Dedifferentiated amniotic fluid mesenchymal stem cell (primary cell): Measurements from ENCODE around the gene MGAT4D.
A peak's percentile ranks its signal among the peaks of the same experiment; 100 is the strongest.
"Not testable (repeated sequence)": the region's sequence is repeated elsewhere in the genome, so short reads cannot be mapped to it uniquely, and the experiment has no call there.

Experiments used
- DNase-seq: peaks from one replicate; pipeline ENCODE4 v3.0.0-alpha.2; 2016; ENCODE audit errors: extremely low spot score

Gene MGAT4D

DNA sequence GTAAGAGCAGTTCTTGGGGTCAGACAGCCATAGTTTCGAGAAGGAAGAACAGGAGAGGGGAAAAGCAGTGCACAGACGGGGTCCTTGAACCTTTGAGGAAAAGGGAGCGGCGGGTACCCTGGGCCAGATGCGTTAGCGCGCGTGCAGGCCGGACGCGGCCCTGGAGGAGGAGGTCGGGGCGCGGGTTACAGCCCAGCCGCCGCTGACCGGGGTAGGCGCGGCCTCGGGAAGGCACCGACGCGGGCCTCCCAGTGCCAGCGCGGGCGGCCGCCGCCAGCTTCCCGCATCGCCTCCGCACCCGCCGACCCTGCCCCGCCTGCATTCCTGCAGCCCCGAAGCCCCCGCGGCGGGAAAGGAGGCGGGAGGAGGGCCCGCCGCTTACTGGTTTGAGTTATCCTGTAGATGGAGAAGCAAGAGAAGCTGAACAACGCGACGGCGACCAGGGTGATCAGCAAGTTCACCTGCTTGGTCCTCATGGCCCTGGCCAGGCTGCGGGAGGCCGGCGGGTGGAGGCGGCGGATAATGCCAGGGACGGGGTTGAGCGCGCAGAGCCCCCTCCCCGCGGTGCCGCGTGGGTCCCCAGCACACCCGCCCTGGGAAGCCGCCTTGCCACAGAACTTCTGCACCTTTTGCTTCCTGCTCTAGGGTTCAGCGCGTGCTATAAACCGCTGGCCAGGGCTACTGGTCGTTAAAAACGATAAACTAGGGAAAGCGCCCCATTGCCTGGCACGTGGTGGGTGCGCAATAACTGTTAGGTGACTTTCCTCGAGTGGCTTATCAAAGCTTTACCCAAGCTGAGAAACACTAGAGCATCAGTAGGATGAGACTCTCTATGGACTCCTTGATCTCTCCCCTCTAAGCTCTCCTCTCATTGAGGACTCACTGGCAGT, at the start of gene MGAT4D:
Gene MGAT4D, minus strand, starts transcription at position 547 of the 890 bp plus-strand sequence. Its CDS starts 71 bp downstream, at position 476.
- DNase-seq = no peak

DNA sequence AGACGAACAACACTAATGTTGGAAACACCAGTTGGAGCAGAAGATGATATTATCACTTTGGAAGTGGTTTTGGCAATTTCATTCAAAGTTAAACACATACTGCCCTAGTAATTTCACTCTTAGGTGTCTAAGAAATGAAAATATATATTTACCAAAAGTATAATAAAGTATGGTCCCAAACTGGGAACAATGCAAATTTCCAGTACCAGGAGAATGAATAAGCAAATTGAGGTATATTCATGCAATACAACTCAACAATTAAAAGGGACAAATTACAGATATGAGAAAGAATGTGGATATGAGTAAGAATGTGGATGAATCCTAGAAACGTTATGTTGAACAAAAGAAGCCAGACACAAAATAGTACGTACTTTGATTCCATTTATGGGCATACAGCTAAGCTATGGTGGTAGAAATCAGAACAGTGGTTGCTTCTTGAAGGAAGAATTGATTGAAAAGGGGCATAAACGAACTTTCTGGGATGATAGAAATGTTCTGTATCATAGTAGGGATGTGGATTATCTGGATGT, 35.9 kb upstream of the MGAT4D start:
- no peak for DNase-seq

DNA sequence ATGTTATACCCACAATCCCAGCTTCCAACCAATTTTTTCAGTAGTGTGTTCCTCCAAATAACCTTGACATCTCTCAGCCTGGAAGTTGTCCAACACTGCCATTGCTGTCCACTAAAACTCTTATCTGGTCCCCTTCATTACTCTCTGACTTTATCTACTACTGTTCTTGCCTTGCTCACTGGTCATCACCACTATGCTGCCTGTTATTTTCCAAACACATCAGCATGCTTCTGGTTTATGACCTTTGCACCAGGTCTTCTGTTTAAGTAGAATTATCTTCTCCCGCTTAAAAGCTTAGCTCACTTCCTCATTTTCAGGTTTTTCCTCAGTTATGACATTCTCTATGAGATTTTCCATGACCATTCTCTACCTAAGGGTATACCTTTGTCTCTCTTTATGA, 31.3 kb upstream of the MGAT4D start:
- no peak for DNase-seq

GRCh38 chr4:140523857-140524742, 26.0 kb upstream of the MGAT4D start, which contains the start of gene ELMOD2:
ELMOD2 (plus strand) TSS chr4:140524168; CDS start chr4:140525429, 1,261 bp downstream.
- DNase-seq = peak; percentile 98

GRCh38 chr4:140523370-140523856, 25.3 kb upstream of the MGAT4D start:
- DNase-seq = no peak

DNA sequence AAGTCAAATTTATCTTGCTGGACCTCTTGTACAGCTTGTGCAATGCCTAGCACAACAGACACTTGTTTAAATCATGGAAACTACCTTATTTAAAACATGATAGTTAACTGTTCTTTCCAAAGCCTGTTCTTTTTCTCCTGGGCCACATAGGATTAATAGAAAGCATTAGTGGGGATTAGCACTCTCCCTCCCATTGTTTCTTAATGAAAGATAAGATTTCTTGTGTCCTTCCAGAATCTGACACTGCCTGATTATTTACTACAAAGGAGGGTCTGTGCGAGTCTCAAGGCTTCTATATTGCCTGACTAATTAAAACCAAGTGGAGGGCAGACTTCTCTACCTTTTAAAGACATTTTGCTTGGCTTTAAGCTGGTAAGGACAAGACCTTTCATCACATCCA, 17.3 kb upstream of the MGAT4D start:
- no peak for DNase-seq

- not testable (repeated sequence) for DNase-seq
Measured at GRCh38 chr4:140513765-140514164, 15.7 kb upstream of the MGAT4D start.

DNA sequence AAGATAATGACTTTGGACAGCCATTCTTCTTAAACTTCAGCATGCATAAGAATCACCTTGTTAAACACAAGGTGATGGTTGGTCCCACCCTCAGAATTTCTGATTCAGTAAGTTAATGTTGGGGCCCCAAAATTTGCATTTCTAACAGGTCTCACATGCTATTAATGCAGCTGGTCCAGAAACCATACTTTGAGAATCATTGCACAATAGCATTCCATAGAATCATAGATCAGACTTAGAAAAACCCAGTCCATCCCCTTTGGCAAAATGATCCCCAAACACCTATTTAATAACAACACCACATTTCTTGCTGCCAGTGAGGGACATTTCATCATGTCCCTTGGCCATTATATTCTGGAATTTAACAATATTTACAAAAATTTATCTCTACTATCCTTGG, 6.2 kb upstream of the MGAT4D start:
- DNase-seq = no peak

DNA sequence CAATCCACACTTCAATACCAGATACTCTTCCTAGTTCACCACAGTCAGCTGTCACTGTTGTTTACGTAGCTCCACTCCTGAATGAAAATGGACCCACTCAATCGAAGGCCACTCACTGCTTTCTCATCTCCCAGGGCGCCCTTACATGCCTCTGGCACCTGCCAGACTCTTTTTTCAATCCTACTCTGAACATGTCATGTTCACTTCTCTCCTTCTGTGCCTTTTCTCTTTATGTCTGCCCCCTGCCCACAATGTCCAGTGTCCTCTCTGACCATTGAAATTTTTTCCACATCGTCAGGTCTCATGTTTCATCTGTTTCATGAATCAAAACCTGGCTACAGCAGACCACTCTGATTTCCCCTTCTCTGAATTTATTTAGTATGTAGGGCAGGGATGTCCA, 1.3 kb upstream of the MGAT4D start:
- DNase-seq = no peak

GRCh38 chr4:140497405-140497746, 717 bp downstream of the MGAT4D start:
- no peak for DNase-seq

- no peak for DNase-seq
Measured at GRCh38 chr4:140485939-140486338, 12.2 kb downstream of the MGAT4D start.

DNA sequence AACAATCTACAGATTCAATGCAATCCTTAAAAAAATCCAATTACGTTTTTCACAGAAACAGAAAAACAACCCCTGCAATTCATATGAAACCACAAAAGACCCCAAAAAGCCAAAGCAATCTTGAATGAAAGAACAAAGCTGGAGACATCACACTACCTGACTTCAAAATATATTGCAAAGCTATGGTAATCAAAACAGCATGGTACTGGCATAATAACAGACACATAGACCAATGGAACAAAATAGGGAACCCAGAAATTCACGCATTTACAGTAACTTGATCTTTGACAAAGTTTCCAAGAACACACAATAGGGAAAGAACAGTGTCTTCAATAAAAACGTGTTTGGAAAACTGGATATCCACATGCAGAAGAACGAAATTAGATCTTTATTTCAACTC, 14.6 kb downstream of the MGAT4D start:
- DNase-seq = no peak

- no peak for DNase-seq
Measured at GRCh38 chr4:140472156-140472555, 25.9 kb downstream of the MGAT4D start.

DNA sequence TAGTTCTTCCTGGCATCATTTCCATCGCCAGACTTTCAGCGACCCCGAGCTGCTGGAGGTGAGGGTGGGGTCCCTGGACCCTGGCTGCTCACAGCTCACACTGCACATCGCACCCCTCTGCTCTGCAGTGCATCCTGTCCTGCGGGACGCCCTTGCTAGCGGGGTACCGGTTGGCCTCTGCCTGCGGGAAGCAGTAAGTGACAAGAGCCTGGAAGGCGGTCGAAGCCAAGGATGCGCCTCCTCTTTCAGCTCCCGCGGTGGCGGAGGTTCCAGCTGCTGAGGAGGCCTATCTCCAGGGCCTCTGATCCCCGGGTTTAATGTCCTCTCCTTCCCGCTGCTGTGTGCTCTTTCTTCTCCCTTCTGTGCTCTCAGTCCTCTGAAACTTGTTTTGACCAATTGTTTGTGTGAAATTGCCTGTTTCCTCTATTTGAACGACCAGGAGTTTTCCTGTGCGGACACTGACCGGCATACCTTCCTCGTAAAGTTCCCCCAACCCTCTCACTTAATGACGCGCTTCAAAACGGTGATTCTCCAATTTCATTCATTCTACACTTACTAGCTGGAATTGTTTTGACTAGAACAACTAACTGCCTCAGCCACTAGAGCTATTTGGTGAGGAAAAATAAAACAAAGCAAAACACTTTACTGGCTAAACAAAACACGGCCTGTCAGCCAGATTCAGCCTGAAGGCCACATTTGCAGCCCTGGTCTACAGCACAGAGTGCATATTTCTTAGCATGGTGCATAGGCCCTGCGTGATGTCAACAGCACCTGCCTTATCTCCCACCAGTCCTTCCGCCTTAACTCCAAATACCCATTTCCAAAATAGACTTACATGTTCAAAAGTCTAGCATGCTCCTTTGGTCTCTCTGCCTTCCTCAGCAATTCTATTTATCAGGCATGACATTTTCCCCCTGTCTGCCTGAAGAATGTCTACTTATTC, 28.0 kb downstream of the MGAT4D start:
- no peak for DNase-seq

GRCh38 chr4:140466146-140466545, 31.9 kb downstream of the MGAT4D start:
- DNase-seq = no peak

- no peak for DNase-seq
Measured at GRCh38 chr4:140463614-140464013, 34.5 kb downstream of the MGAT4D start.

- no peak for DNase-seq
Measured at GRCh38 chr4:140463182-140463581, 34.9 kb downstream of the MGAT4D start.

DNA sequence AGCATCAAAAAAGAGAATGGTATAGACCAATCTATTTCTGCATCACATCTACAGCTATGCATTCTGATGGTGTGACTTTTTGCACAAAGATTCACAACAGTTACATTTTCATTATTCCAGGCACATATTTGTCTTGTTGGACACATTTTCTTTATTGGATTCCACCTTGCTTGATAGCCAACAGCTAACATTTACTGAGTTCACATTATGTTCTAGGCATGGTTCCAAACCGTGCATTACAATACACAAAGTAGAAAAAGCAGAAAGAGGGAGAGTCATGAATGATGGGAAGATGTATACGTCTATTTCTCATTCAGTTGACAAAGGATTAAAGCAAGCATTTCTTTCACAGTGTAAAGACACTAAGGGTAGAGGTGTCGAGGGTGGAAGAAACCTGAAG, 47.7 kb downstream of the MGAT4D start:
- no peak for DNase-seq

GRCh38 chr4:140448830-140449229, 49.3 kb downstream of the MGAT4D start:
- no peak for DNase-seq

DNA sequence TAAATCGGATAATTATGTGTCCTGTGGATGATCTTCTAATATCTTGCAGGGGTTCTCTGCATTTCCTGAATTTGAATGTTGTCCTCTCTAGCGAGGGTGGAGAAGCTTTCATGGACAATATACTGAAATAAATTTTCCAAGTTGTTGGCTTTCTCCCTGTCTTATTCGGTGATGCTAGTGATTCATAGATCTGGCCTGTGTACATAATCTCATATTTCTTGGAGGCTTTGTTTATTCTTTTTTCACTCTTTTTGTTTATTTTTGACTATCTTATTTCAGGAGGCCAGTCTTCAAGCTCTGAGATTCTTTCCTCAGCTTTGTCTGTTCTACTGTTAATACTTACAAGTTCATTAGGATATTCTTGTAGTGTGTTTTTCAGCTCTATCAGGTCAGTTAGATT, 49.9 kb downstream of the MGAT4D start:
- DNase-seq = no peak

DNA sequence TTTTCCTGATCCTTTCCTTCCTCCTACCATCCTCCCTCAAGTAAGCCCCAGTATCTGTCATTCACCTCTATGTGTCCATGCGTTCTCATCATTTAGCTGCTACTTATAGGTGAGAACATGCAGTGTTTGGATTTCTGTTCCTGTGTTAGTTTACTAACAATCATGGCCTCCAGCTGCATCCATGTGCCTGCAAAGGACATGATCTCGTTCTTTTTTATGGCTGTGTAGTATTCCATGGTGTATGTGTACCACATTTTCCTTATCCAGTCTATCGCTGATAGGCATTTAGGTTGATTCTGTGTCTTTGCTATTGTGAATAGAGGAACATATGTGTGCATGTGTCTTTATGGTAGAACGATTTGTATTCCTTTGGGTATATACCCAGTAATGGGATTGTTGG, 53.7 kb downstream of the MGAT4D start:
- not testable (repeated sequence) for DNase-seq
